Fibroblast of pulmonary artery (primary cell): ENCODE results near the gene MAML2.

Source experiments
- DNase-seq: peaks from one replicate; pipeline ENCODE4 v3.0.0-alpha.2; 2010; ENCODE audit warnings: low read depth
- H3K4me3 ChIP-seq: replicated peaks from 2 replicates; pipeline ENCODE4 v1.5.1; 2011; ENCODE audit warnings: low read depth, mild to moderate bottlenecking, control low read depth, low read length, moderate library complexity
- TF ChIP-seq, protein P1 (sequence below): IDR thresholded peaks from 2 replicates; pipeline ENCODE4 v1.5.1; 2011; ENCODE audit warnings: mild to moderate bottlenecking, control low read depth, low read length, inconsistent platforms; ENCODE audit errors: missing control alignments

Gene MAML2

DNA sequence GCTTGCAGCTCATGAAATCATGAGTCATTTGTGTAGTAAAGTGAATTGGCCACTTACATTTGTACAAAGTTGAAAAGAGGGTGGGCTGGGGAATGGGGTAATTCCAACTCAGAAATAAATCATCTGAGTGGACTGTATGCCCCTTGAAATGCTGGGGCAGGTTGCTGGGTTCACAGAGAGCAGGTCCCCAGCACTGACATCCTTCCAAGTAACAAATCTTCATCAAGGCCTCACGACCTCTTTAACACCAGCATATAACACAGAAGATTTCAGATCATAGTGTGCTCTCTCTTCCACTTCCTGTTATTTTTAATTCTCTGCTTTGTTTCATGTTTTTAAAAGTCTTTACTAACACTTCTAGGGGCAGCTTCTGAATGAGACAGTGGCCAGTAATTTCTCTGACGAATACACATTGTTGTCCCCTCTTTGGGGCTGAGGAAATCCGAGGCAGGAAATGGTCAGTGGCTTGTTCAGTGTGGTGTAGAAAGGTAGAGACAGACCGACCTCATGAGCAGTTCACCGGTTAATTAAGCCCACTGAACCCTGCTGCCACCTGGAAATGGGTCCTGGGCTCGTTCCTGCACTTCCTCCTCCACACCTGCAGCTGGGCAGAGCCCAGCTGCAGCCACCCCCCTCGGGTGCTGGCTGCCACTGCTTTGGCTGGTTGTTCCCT lies 127.7 kb downstream of the MAML2 start:
- H3K4me3 ChIP-seq = no peak overlapping the region
- TF ChIP-seq, protein P1, sequence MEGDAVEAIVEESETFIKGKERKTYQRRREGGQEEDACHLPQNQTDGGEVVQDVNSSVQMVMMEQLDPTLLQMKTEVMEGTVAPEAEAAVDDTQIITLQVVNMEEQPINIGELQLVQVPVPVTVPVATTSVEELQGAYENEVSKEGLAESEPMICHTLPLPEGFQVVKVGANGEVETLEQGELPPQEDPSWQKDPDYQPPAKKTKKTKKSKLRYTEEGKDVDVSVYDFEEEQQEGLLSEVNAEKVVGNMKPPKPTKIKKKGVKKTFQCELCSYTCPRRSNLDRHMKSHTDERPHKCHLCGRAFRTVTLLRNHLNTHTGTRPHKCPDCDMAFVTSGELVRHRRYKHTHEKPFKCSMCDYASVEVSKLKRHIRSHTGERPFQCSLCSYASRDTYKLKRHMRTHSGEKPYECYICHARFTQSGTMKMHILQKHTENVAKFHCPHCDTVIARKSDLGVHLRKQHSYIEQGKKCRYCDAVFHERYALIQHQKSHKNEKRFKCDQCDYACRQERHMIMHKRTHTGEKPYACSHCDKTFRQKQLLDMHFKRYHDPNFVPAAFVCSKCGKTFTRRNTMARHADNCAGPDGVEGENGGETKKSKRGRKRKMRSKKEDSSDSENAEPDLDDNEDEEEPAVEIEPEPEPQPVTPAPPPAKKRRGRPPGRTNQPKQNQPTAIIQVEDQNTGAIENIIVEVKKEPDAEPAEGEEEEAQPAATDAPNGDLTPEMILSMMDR = no peak
- DNase-seq = peak; percentile 68

DNA sequence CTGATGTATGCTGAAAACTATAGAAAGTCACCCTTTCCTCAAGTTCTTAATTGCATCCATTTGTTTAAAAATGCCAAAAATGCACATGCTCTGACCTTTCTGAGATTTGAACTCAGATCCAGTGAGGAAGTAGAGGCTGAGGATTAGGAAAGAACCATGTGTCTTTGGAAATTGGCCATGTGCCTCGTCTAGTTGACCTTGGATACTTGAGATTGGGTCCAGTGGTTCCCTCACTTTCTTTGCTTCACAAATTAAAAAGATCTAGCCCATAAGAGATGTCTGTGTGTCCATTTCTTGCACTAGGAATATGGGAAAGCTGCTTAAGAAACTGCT lies 128.3 kb downstream of the MAML2 start:
- TF ChIP-seq, protein P1 = no peak
- DNase-seq = no peak
- no peak overlapping the region for H3K4me3 ChIP-seq

DNA sequence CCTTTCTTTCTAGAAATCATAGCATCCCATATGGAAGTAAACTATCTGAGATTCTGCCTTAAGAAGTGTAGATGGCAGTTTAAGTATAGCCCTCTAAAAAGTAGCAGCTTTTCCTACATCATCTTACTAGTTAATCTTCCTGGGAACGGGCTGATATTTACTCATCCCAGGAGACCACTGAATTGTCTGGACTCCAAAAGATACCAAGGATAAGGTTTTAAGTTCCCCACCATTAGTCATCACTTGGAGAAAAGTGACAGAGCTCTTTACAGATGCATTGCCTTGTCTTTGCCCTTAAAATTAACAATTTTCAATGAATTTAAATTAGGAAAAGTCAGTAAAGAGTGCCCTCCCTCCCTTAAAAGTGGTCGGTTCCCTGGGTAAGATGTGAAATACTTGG lies 129.5 kb downstream of the MAML2 start:
- TF ChIP-seq, protein P1 = no peak
- peak; percentile 73 for DNase-seq
- no peak overlapping the region for H3K4me3 ChIP-seq

DNA sequence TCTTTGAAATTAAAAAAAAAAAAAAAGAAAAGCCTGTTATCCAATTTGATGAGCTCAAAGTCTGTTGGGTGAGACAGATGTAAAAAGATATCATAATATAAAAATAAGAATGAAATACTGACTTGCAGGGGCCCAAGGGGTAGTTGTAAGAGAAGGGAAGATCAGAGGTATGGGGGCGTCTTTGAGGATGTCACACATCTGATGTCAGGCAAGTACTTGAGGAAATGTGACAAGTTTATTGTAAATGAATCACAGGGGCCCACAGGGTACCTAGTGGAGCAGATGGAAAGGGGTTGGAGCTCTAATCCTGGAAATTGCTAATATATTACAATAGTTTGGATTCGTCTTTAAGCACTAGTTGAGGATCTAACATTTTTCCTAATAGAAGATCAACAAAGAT lies 131.6 kb downstream of the MAML2 start:
- TF ChIP-seq, protein P1 = no peak
- no peak overlapping the region for H3K4me3 ChIP-seq
- no peak for DNase-seq

DNA sequence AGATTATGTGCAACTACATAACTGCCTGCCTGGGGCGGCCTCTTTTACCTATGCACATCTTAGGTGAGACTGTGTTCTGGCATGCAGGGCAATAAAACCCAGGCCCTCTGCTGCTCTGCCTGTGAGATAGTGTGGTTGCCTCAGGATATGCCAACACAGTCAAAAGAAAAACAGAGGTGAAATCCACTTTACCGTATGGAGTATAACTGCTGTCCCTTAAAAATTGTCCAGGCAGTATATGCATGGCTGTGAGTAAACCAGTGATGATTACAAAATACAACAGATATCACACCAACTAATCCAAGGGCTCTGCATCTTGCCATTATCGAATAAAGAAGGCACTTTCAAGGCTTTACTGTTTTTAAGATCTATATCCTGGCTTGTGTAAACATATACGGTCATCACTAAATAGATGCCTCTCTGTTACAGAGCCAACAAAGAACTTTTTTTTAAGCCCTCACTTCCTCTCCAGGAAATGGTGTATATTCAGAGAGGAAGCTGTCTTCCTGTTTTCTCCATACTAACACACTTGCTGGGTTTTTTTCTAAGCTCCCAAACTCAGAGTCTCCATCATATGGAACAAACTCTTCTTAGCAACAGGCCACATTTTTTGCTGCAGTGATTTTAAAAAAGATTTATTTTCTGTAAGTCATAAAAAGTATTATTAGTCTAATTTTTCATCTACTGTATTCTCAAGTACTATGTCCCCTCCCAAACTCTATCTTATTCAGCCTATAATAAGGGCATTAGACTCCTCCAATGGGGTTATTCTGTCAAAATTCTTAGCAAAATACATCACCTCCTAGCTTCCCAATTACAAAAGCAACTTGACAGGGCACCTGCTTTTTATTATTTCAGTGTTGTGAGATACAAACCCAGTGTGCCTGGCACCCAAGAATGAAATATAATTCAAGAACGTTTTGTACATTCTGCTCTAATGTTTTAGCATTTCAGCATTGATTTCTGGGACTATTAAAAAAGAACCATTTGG lies 135.2 kb downstream of the MAML2 start:
- DNase-seq = peak; percentile 59
- no peak overlapping the region for H3K4me3 ChIP-seq
- TF ChIP-seq, protein P1 = no peak

DNA sequence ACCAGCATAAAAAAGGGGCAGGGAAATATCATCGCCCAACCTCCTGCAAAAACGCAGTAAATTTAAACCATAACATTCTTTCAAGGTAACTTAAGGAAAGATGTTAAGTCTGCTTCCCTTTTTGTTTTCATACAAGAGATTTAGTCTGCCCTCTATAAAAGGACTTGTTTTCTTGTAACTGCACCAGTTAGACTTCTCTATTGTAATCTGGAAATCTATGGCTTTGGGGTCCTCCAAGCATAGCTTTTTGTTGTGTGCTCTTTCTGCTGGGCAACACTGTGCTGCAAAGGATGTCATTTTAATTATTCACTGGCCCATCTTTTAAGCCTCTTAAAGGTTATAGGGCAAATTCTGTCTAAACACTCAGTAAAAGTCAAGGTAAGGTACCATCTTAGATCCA lies 136.0 kb downstream of the MAML2 start:
- H3K4me3 ChIP-seq = no peak overlapping the region
- TF ChIP-seq, protein P1 = no peak
- no peak for DNase-seq
